KG1 (cell line): Measurements from ENCODE around the gene GAS7.
A peak's percentile ranks its signal among the peaks of the same experiment; 100 is the strongest.

Experiments used
- DNase-seq: peaks from one replicate; lab custom pipeline; 2025; lab: John Stamatoyannopoulos, UW

Gene GAS7

DNA sequence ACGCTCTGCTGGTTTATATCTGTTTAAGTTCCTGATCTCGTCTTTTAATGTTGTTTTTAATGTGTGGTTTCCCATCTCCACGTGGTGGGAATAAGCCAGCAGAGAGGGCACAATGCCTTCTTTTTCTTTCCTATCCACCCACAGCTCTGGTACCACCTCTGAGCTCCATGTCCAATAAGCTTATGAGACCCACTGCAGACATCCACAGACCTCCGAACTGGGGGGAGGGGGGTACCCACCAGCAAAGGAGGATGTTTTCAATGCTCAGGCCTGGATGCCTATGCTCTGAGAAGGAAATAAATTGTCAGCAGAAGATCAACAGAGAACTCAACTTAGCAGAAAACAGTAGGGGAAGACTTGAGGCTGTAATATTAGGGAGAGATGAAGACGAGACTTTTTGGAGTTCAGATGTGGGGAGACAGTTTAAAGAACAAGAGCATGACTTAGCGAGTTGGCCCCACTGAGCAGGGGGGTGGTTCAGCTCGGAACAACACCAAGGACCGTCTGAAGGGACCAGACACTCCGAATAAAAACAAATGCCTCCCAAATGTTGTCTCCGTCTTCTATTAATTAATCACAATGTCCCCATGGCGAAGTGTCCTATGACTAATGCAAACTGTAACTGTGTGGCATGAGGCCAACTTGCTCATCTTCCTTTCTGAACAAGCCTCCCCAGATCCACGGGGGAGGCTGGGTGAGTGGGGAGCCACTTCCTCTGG, 62.7 kb downstream of the GAS7 start:
- no peak for DNase-seq

DNA sequence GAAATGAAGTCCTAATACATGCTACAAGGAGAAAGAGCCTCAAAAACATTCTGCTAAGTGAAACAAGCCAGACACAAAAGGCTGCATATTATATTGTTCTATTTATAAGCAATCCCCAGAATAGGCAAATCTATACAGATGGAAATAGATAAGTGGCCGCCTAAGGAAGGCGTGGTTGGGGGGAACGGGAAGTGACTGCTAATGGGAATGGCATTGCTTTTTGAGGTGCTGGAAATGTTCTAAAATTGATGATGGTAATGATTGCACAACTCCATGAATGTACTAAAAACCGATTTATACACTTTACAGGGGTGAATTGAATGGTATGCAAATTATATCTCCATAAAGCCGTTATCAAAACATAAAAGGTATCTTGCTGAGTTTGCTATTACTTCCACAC, 67.7 kb downstream of the GAS7 start:
- DNase-seq = no peak

DNA sequence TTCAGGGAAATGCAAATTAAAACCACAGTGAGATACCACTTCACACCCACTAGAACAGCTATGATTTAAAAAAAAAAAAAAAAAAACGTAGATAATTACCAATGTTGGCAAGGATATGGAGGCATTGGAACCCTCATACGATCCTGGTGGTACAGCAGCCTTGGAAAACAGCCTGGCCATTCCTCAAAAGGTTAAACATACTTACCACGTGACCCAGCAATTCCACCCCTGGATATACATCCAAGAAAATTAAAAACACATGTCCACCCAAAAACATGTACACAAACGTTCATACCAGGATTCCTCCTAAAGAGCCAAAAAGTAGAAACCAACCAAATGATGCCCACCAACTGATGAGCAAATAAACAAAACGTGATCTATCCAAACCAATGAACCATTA, 68.1 kb downstream of the GAS7 start:
- DNase-seq = no peak

DNA sequence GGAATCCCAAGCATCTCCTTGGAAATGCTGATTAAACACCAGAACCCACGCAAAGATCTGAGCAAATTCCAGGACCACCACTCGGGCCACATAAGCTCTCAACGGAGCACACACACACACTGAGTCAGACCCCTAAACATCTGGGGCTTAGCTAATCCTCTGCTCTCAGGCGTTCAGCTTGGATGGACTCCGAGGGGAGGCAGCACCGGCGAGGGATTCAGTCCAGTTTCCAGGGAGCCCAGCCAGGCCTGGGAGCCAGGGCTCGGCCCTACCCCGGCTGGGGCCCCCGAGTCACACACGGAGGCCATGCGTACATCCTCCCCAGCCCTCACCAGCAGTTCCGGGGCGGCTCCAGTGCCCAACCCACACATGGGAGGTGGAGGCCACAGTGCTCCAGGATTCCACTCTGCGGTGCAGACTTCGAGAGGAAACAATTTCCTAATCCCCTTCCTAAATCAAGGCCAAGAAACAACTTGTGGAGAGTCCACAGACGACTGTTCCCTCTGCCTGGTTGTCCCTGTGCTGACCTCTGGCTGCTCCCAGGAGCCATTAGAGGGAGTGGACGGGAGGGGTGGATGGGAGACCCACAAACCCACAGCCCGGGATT, 70.5 kb downstream of the GAS7 start:
- DNase-seq = no peak

DNA sequence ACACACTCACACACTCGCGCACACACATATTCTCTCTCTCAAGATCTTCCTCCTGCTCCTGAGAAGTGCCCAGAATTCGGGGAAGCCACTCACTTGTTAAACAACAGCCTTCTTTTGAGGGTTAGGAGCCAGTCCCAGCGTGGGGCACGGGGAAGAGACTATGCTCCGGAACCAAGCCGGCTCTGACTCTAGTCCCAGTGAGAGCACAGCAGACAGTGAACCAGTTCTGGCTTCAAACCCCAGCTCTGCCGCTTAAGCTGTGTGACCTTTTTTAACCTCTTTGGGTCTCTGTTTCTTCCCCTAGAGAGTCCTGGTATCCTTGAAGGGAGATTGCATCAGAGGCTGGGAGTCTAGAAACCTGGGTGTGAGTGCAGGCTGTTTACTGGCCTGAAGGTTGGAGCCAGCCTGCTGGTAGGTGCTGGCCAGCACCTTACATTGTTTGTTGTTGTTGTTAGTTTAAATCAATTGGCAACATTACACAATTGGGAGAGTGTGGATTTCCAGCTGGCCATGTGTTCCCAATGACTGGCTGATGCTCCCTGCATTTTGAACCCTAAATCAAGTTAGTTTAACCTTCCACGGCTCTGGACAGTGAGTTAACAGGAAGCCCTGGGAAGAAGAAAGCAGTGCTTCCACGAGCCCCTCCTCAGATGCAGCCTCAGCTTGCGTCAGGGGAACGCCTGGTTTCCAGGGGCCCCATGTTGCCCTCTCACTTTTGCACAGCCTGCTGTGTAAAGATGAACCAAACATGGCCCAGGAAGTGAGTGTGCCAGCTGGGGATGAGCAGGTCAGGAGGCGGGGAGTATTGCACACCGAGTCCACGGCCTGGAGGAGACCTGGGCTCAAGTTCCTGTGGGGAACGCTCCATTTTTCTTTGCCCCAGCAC, 71.5 kb downstream of the GAS7 start:
- no peak for DNase-seq

DNA sequence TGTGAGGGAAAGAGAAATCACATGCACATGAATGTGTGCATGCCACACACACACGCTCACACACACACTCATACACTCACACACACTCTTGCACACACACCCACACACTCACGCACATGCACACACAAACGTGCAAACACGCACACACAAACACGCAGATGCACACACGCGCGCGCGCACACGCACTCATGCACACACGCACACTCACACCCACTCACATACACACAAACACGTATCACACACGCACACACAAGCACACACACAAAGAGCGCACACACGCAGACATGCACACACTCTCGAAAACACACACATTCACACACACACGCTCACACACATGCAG, 72.2 kb downstream of the GAS7 start:
- DNase-seq = no peak

DNA sequence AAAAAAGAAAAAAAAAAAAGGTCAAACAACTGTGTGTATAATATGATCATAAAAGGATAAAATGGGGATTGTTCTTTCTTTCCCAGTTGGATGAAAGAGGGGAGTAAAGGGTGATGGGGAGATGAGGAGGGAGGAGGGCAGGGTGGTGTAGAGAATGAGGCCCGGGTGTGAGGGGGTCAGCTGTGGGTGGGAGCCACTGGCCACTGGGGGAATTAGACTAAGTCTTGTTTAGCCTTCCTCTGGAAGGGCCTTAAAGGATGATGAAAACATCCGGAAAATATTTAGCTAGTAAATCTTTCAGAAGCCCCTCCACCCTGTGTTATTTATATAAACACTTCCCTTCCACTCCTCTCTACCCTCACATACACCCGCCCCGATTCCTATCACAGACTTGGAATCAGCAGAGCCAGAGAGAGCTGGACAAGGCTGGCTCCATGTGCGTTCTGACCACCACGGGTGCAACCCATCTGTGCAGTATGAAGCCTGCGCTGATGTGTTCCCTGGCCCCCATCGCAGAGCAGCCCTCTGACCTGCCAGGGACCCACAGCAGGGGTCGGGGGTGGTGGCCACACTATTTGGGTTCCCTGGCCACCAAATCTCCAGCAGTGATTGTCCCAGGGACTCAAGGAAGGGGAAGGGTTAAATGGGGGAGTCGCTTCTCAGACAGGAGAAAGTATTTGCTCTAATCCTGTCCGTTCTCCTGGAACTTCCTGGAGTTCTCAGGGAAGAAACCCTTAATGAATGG, 72.7 kb downstream of the GAS7 start:
- DNase-seq = no peak

DNA sequence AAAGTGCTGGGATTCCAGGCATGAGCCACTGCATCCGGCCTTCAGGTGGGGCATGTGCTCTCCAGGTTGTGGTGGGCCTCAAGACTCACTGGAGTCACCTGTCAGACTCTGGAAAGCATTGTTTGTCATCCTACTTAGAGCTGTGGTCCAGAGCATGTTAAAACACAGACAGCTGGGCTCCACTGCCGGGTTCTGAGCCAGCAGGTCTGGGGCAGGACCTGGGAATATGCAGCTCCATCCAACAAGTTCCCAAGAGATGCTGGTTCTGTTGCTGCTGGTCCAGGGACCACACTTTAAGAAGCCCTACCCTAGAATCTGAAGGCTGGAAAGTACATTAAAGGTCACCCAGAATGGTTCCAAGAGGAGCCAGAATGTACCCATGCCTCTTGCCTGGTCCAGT, 75.3 kb downstream of the GAS7 start:
- DNase-seq = no peak

DNA sequence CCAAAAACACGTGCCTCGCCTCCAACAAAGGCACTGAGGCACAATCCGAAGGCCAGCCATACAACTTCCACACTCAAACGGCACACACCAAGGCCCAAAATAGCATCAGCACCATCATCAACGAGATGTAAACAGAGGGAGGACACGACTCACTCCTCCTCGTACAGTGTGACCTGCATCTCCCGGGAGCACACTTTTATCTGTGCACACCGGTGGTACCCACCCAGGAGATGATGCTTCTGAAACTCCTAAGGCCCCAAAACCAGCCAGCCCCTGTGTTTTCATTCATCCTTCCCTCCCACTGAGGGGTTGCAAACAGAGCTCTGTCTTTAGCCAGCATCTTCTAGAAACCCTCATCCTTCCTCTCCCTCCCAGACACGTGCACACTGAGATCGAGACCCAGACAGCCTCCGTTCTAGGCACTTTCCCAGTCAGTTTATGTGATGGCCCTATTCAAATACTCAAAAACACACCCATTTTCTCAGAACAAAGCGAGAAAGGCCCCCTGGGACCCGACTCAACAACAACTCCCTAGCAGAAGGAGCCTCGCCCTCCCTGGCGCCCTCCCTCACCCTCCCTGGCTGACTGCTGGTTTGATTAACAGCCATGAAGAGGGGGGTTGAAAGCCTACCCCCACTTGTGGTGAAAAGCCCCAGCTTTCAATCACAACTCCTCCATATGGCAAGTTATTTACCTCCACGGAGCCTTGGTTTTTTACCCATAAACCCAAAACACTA, 76.3 kb downstream of the GAS7 start:
- no peak for DNase-seq

DNA sequence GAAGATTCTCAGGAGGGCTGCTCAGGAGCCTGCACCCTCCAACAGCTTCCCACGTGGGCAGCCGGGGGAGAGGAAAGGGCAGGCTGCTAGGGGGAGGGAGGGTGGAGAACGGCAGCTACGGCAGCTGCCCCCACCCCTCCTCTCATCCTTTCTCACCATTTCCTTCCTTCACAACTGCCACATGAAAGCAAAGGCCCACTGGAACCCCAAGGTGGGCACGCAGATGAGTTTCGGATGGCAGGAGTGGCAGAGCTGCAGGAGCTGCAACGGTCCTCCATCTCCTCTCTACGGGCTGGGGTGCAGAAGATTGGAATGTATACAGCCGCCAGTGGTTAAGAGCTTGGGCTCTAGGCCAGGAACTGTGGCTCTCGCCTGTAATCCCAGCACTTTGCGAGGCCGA, 77.7 kb downstream of the GAS7 start:
- no peak for DNase-seq

DNA sequence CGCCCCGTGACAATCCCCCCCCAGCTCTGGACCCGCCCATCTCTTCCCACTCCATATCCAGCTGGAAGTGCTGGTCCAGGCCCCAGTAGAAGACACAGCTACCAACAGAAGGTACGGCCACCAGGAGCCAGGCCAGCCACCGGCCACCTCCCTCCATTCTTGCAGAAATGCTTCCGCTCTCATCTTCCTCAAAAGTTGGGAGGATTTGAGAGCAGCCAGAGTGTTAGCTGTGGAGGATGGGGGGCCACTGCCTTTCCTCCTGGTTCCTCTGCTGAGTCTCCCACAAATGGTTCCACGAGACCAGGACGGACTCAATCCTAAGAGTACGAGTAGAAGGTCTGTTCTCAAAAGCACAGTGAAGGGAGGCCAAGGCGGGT, 78.3 kb downstream of the GAS7 start:
- DNase-seq = no peak

DNA sequence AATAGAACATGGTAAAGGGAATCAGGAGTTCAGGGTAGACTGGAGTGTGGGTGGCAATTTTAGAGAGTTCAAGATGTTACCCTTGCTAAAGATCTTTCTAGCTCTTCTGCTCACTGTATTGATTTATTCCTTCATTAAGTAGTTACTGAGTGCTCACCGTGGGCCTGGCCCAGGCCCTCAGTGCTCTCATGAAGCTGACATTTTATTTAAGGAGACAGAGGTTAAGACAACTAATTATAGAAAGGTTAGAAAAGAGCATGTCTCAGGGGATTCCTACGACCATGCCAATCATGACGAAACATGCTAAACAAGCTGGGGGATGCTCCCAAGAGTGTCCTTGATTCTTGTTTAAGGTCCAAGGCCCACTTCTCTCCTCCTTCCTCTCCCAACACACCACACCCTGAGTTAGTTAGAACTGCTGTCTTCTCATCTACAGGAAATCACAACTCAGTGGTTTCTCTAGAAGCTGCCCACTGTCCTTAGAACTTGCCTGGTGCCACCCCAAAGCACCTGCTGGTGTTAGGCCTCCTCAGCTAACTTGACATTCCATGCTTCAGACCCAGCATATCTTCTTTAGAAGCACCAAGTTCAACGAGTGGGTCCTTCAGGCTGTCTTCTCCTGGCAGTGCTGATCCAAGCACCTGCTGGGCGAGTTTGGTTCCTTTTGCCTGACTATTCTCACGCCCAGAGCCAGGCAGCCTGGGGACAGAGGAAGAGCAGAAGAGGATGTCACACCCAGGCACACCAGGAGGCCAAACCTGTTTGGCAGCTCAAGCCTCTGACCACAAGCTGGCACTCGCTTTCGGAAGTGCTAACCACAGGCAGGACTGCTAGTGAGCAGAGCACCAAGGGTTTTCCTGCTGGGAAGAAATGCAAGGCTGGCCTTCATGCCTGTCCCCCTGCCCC, 79.0 kb downstream of the GAS7 start:
- no peak for DNase-seq

DNA sequence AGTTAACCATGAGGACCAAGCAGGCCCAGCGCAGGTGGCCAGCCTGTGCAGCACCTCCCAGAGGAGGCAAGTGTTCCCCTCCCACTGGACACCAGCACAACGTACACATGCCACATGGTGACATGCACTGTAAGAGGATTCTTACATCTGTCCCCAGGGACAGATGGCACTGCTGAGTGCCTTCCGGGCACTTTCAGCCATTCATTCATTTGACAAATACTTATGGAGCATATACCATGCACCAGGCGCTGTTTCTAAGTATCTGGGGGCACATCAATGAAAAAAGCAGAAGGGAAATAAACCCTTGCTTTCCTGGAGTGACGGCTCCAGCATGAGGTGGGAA, 79.6 kb downstream of the GAS7 start:
- DNase-seq = no peak

DNA sequence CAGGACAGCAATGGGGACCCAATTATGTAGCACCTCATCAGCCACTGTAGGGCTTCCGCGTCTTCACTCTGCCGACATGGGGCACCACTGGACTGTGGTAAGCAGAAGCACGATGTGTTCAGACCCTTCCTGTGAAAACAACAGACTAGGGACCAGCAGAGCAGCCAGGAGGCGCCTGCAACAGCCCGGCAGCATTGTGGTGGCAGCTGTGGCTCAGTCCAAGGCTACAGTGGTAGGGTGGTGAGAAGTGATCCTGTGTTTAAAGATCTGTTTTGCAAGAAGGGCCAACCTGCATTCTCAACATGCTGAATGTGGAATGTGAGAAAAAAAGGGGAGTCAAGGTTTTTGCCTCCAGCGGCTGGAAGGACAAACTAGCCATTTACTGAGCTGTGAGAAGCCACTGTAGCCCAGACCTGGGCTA, 80.8 kb downstream of the GAS7 start:
- DNase-seq = no peak

DNA sequence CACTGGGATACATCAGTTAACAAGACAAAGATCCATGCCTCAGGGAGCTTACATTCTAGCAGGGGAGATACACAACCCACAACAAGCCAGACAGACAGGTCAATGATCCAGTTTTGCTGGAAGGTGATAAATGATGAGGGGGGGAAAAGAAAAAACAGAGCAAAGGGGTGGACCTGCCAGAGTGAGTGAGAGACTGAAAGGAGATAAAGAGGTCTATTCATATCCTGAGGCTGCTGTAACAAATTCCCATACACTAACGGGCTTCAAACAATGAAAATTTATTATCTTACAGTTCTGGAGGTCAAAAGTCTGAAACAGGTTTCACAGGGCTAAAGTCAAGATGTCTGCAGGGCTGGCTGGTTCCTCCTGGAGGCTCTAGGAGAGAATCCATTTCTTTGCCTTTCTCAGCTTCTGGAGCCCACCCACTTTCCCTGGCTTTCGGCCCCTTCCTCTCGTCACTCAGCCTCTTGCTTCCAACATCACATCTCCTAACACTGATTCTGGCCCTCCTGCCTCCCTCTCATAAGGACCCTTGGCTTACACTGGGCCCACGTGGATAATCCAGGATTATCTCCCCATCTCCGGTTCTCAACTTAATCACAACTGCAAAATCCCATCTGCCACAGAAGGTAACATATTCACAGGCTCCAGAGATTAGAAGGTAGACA, 81.5 kb downstream of the GAS7 start:
- DNase-seq = no peak

DNA sequence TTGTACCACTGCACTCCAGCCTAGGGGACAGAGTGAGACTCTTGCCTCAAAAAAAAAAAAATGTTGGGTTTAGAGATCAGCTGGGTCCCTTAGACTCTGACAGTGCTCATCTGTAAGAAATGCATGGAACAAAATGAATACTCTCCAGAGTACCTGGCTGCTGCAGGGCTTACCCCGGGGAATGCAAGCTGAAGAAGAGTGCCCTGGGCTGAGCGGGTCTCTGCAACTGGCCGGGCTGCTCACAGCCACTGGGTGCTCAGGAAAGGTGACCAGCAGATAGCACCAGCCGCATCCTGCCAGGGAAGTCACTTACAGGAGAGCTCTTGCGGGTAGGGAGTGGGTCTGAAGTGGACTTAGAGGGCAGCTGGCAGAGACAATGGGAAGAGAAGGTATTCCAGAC, 82.1 kb downstream of the GAS7 start:
- no peak for DNase-seq

DNA sequence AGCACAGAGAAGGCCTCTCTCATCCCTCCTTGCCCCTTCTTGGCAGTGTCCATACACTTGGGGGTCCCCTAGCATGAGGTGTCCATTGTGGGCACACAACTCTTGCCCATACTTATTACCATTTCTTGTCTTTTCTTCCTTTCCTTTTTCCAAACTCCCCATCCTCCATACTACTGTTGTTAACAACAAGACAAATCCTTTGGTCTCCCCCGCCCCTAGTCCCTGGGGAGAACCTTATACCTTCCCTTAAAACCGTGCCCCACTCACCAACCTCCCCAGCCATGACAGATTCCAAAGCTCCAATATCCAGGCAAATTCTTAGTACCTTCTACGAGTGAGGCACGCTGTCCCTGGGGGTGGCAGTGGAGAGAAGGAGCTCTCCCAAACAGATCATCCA, 82.9 kb downstream of the GAS7 start:
- DNase-seq = no peak

DNA sequence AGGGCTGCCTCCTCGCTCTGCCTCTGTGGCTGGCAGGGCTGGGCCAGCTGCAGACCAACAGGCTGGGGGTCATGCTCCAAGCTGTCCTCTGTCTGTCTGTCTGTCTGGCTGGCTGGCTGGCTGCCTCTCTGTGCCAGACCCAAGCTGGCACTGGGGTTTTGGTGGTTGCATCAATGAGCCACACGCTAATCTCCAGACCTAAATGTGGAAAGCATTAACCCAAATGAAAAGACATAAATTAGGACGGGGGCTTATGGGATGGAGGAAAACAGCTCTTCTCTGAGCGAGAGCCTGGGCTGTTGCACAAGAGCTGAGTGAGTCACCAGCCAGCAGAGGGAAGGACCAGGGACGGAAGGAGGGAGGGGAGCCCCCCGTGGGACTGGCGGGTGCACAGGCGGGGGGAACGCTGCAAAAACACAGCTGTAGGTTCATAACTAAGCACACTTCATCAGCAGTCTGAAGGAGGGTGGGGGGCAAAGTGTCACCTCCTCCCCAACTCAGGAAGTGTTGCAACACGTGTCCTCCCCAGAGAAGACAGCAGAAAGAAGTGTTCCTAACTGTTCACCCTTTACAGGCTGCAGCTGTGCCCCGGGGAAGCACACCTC, 83.4 kb downstream of the GAS7 start:
- peak; percentile 61 for DNase-seq

DNA sequence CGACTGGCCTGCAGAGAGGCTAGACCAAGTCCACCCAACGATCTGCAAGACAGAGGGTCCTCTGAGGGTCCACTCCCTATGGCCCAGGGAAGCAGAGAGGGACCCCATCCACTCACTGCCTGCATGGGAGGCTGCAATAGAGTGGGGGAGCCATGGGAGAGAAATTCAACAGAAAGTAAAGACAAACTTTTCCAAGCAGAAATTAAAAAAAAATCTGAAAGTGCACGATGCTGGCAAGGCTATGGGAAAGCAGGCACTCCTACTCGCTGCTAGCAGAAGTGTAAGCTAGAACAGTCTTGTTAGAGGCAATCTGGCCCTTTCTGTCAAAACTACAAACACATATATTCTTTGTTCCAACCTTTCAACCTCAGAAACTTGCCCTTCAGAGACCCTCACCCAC, 85.4 kb downstream of the GAS7 start:
- no peak for DNase-seq

DNA sequence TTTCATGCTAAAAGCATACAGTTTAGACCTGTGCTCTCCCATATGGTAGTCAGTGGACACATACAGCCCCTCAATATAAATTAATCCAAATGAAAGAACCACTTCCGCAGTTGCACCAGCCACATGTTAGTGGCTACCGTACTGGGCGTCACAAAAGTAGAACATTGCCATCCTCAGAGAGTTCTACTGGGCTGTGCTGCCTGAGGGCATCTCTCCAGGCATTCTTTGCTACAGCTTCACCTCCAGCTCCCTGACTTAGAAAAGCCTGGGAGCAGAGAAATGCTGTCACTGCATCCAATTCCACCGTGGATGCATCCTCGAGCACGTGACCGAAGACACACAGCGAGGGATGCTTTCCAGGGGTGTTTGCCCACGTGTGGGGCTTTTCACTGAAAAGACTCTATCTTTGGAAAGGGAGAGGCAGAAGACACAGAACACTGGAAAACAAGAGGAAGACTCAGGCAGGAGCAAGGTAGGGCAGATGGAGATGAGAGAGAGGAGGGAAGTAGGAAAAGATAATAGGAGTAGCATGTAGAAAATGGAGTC, 86.4 kb downstream of the GAS7 start:
- no peak for DNase-seq
